ENCODE data around the gene ECPAS.
"Not testable (repeated sequence)": the region's sequence is repeated elsewhere in the genome, so short reads cannot be mapped to it uniquely, and the experiment has no call there.

DNA sequence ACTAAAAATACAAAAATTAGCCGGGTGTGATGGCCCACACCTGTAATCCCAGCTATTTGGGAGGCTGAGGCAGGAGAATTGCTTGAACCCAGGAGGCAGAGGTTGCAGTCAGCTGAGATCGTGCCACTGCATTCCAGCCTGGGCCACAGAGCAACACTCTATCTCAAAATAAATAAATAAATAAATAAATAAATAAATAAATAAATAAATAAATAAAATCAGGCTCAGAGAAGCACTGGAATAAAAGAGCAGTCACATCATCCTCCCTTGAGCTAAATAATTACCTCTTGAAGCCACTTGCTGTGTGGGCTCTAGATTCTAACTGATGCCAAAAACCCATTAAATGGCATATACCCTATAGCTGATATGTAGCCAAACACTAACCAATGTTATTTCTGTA, 13.0 kb upstream of the ECPAS start:
- not testable (repeated sequence) for TF ChIP-seq EZH2 (IDR thresholded peaks at IDR 0.05; ENCODE audit: insufficient read depth, poor library complexity, severe bottlenecking); EZH2phosphoT487 (IDR thresholded peaks at IDR 0.05; ENCODE audit: insufficient read depth, low read depth)
